Ovary (tissue), 9 donors: Measurements from ENCODE around the gene EXOSC3. TPM values are rescaled to one million over a fixed set of nuclear protein-coding genes. Genes with fewer than 3 reads are reported as not detected.
A peak's percentile ranks its signal among the peaks of the same experiment; 100 is the strongest.

Experiments
- DNase-seq, 5 donors: peaks; one replicate each; pipeline ENCODE4 v3.0.0-alpha.2; 2019 to 2020
- H3K27ac ChIP-seq, 2 donors: fragments of 200-600 bp; one replicate each; pipeline versions ENCODE4 v1.5.1 to v1.8.0; 2019 to 2022
- H3K27me3 ChIP-seq: fragments of 200-600 bp; one replicate; pipeline ENCODE4 v1.8.0; 2022
- H3K36me3 ChIP-seq: fragments of 200-600 bp; sonication (generic); one replicate; pipeline ENCODE4 v1.5.1; 2019
- H3K4me1 ChIP-seq: one replicate; pipeline ENCODE4 v1.8.1; 2013; ENCODE audit warnings: mild to moderate bottlenecking, moderate library complexity; ENCODE audit not compliant: insufficient read depth
- H3K4me3 ChIP-seq: fragments of 200-600 bp; sonication (generic); one replicate; pipeline ENCODE4 v1.5.1; 2017
- H3K9me3 ChIP-seq, 2 donors: fragments of 200-600 bp in 1 of 2; sonication (generic) in 1 of 2; one replicate each; pipeline versions ENCODE4 v1.5.1 to v1.8.1; 2013 to 2019; ENCODE audit warnings: mild to moderate bottlenecking in 1 of 2, moderate library complexity in 1 of 2
- CTCF ChIP-seq, 3 donors: fragments of 450-650 bp in 2 of 3; fragments of 200-600 bp in 1 of 3; IDR thresholded peaks; one replicate each; pipeline versions ENCODE4 v1.5.1 to v1.8.0; 2016 to 2022; ENCODE audit warnings: antibody characterized with exemption in 3 of 3, mild to moderate bottlenecking in 1 of 3
- EP300 ChIP-seq: sonication (generic); formaldehyde crosslinking; IDR thresholded peaks from one replicate; pipeline ENCODE4 v1.6.1; 2017; ENCODE audit warnings: antibody characterized with exemption
- POLR2A ChIP-seq: fragments of 450-650 bp; IDR thresholded peaks from one replicate; pipeline ENCODE4 v1.6.1; 2017; ENCODE audit warnings: antibody characterized with exemption, mild to moderate bottlenecking, moderate library complexity
- WGBS, 3 donors: extraction: QIAGEN DNeasy Blood & Tissue Kit in 1 of 3; methylation state at CpG; one replicate each; pipeline versions ENCODE4 v1.1.5 to v1.1.7; 2013 to 2017; 5-methylcytosine and 5-hydroxymethylcytosine counted together
- intact Hi-C, 4 donors: fragments of 100-400 bp; cut with DNase I; formaldehyde crosslinking; loops; one replicate each; pipeline versions ENCODE4 v1.11.0 to v1.15.1; 2022 to 2023
- polyA plus RNA-seq, 2 donors: library from polyadenylated mRNA; stranded (reverse); fragments of 200-250 nt in 1 of 2; fragments of 350-450 nt in 1 of 2; fragmentation: Illumina TruSeq in 1 of 2; extraction: RNeasy Lipid Tissue Mini Kit (QIAGEN cat#74804) in 1 of 2; gene quantifications; one replicate each; pipeline ENCODE4 v1.2.3, GENCODE V29; 2013 to 2014
- total RNA-seq, 7 donors: library from RNA; depleted of rRNA in 2 of 7; stranded (reverse); fragments of >200 nt in 2 of 7; fragmentation: NEBNext Ultra II Directional in 3 of 7; extraction: Animal tissue kit (Norgen Biotek cat#: 25700) in 3 of 7; gene quantifications; one replicate each; pipeline versions ENCODE4 v1.1.0 to v1.2.4, GENCODE V29; 2016 to 2023
- donor health status: DM: no; HTN: no; CAD: no; lungs with moderate emphysema.
- donor health status: DM: no; HTN: no; CAD: no.
- donor health status: Bipolar disorder and iron deficiency.
- donor health status: DM: yes; HTN: yes; CAD: no.
- donor health status: DM: no; HTN: no; CAD: no.
- donor health status: DM: yes; HTN: yes; CAD: no.

EXOSC3 gene
- total and polyA plus RNA-seq, 9 donors, result 21.1 to 40.0 (median 34.5) TPM

GRCh38 chr9:37751186-37751585 is 33.7 kb downstream of the EXOSC3 start:
- Histone ChIP-seq H3K27ac (no peak overlapping the region), H3K4me3 (no peak overlapping the region), H3K36me3 (no peaks in the 10 kb centered on the region), H3K9me3 (no peaks in the 10 kb centered on the region), H3K27me3 (no peaks in the 10 kb centered on the region), H3K4me1 (peaks cover 3% of the 10 kb centered on the region)
- TF ChIP-seq EP300 (no peak), CTCF (IDR thresholded peaks at IDR 0.05) (no peak), POLR2A (no peak)
- no peak for DNase-seq
- 78 to 79% (median 78%) methylated on average over 6 of the region's 6 CpGs for WGBS, 3 donors
- intact Hi-C loops, result no loop called here

GRCh38 chr9:37749129-37749528 is 35.7 kb downstream of the EXOSC3 start:
- intact Hi-C loops, result no loop called here
- WGBS, 3 donors, result 48 to 61% (median 54%) methylated on average over 5 of the region's 5 CpGs
- TF ChIP-seq EP300 (no peak), CTCF (IDR thresholded peaks at IDR 0.05) (no peak), POLR2A (no peak)

GRCh38 chr9:37747271-37747753 is 37.6 kb downstream of the EXOSC3 start:
- Histone ChIP-seq H3K9me3 (no peaks in the 10 kb centered on the region), H3K4me3 (no peak overlapping the region), H3K27me3 (no peaks in the 10 kb centered on the region), H3K4me1 (no peaks in the 10 kb centered on the region), H3K27ac (no peak overlapping the region), H3K36me3 (no peaks in the 10 kb centered on the region)
- intact Hi-C loops, result no loop called here
- DNase-seq, result peak; percentile 28 to 57 (median 38)
- WGBS, 3 donors, result 28 to 33% (median 29%) methylated on average over 3 of the region's 3 CpGs
- no peak for TF ChIP-seq POLR2A
- peak in 2 of 3 donors; percentile 48 to 55 for TF ChIP-seq CTCF (IDR thresholded peaks at IDR 0.05)

More at GRCh38 chr9:37749129-37749528, 35.7 kb downstream of the EXOSC3 start:
- Histone ChIP-seq H3K36me3 (no peaks in the 10 kb centered on the region), H3K4me1 (peaks cover 3% of the 10 kb centered on the region), H3K27me3 (no peaks in the 10 kb centered on the region), H3K4me3 (no peak overlapping the region), H3K9me3 (no peaks in the 10 kb centered on the region), H3K27ac (no peak overlapping the region)
- no peak for DNase-seq

- no peak overlapping the region for H3K4me3 ChIP-seq
- H3K27me3 ChIP-seq, result no peaks in the 10 kb centered on the region
- H3K36me3 ChIP-seq, result no peaks in the 10 kb centered on the region
- intact Hi-C loops, result no loop called here
- DNase-seq, result no peak
- no peak for TF ChIP-seq CTCF (IDR thresholded peaks at IDR 0.05)
- TF ChIP-seq EP300, result no peak
- H3K4me1 ChIP-seq, result no peaks in the 10 kb centered on the region
- no peak overlapping the region for H3K27ac ChIP-seq
- WGBS, 3 donors, result 77 to 82% (median 81%) methylated on average over 22 to 24 of the region's 24 CpGs
- no peaks in the 10 kb centered on the region for H3K9me3 ChIP-seq
These were observed 38.2 kb downstream of the EXOSC3 start for GRCh38 chr9:37746448-37747270.
